Measurements from ENCODE around the gene MEOX1. TPM values are rescaled to one million over a fixed set of nuclear protein-coding genes. Genes with fewer than 3 reads are reported as not detected.

Gene MEOX1
- total and polyA plus RNA-seq, 2 of the 13 experiments (the other 11 are each of a cell fraction or from before 2014, with no cell fraction given), result not detected

DNA sequence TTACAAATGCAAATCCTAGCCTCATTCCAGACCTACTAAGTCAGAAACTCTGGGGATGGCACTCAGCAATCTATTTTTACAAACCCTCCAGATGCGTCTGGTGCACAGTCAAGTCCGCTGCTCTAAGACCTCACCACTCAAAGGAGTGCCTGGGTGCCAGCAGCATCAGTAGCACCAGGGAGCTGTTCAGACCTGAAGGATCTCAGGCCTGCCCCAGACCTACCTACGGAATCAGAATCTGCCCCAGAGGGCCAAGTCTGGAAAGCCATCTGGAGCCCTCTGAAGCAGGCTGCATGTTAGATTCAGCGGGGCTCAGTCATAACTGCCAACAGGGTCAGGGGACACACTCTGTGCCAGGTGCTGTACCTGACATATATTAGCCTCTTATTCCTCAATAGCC, 17.6 kb downstream of the MEOX1 start (continued):
- TF ChIP-seq, protein P1, sequence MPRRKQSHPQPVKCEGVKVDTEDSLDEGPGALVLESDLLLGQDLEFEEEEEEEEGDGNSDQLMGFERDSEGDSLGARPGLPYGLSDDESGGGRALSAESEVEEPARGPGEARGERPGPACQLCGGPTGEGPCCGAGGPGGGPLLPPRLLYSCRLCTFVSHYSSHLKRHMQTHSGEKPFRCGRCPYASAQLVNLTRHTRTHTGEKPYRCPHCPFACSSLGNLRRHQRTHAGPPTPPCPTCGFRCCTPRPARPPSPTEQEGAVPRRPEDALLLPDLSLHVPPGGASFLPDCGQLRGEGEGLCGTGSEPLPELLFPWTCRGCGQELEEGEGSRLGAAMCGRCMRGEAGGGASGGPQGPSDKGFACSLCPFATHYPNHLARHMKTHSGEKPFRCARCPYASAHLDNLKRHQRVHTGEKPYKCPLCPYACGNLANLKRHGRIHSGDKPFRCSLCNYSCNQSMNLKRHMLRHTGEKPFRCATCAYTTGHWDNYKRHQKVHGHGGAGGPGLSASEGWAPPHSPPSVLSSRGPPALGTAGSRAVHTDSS (CRISPR knock-in tag; conservative IDR thresholded peaks at IDR 0.05), result no peak
- no peak for TF ChIP-seq ZC3H4 (CRISPR knock-in tag; IDR thresholded peaks at IDR 0.05; ENCODE audit: borderline replicate concordance)
- TF ChIP-seq, protein P2, sequence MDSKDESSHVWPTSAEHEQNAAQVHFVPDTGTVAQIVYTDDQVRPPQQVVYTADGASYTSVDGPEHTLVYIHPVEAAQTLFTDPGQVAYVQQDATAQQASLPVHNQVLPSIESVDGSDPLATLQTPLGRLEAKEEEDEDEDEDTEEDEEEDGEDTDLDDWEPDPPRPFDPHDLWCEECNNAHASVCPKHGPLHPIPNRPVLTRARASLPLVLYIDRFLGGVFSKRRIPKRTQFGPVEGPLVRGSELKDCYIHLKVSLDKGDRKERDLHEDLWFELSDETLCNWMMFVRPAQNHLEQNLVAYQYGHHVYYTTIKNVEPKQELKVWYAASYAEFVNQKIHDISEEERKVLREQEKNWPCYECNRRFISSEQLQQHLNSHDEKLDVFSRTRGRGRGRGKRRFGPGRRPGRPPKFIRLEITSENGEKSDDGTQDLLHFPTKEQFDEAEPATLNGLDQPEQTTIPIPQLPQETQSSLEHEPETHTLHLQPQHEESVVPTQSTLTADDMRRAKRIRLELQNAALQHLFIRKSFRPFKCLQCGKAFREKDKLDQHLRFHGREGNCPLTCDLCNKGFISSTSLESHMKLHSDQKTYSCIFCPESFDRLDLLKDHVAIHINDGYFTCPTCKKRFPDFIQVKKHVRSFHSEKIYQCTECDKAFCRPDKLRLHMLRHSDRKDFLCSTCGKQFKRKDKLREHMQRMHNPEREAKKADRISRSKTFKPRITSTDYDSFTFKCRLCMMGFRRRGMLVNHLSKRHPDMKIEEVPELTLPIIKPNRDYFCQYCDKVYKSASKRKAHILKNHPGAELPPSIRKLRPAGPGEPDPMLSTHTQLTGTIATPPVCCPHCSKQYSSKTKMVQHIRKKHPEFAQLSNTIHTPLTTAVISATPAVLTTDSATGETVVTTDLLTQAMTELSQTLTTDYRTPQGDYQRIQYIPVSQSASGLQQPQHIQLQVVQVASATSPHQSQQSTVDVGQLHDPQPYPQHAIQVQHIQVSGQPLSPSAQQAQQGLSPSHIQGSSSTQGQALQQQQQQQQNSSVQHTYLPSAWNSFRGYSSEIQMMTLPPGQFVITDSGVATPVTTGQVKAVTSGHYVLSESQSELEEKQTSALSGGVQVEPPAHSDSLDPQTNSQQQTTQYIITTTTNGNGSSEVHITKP (CRISPR knock-in tag; IDR thresholded peaks at IDR 0.05; ENCODE audit: low read depth), result no peak
- TF ChIP-seq DR1 (CRISPR knock-in tag; IDR thresholded peaks at IDR 0.05), result no peak
- TF ChIP-seq, protein P3, sequence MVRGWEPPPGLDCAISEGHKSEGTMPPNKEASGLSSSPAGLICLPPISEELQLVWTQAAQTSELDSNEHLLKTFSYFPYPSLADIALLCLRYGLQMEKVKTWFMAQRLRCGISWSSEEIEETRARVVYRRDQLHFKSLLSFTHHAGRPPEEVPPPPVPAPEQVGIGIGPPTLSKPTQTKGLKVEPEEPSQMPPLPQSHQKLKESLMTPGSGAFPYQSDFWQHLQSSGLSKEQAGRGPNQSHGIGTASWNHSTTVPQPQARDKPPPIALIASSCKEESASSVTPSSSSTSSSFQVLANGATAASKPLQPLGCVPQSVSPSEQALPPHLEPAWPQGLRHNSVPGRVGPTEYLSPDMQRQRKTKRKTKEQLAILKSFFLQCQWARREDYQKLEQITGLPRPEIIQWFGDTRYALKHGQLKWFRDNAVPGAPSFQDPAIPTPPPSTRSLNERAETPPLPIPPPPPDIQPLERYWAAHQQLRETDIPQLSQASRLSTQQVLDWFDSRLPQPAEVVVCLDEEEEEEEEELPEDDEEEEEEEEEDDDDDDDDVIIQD (CRISPR knock-in tag; IDR thresholded peaks at IDR 0.05; ENCODE audit: low read depth), result no peak
- TF ChIP-seq, protein P4, sequence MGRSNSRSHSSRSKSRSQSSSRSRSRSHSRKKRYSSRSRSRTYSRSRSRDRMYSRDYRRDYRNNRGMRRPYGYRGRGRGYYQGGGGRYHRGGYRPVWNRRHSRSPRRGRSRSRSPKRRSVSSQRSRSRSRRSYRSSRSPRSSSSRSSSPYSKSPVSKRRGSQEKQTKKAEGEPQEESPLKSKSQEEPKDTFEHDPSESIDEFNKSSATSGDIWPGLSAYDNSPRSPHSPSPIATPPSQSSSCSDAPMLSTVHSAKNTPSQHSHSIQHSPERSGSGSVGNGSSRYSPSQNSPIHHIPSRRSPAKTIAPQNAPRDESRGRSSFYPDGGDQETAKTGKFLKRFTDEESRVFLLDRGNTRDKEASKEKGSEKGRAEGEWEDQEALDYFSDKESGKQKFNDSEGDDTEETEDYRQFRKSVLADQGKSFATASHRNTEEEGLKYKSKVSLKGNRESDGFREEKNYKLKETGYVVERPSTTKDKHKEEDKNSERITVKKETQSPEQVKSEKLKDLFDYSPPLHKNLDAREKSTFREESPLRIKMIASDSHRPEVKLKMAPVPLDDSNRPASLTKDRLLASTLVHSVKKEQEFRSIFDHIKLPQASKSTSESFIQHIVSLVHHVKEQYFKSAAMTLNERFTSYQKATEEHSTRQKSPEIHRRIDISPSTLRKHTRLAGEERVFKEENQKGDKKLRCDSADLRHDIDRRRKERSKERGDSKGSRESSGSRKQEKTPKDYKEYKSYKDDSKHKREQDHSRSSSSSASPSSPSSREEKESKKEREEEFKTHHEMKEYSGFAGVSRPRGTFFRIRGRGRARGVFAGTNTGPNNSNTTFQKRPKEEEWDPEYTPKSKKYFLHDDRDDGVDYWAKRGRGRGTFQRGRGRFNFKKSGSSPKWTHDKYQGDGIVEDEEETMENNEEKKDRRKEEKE (IDR thresholded peaks at IDR 0.05), result no peak
- no peak for TF ChIP-seq ZBTB8A (CRISPR knock-in tag; IDR thresholded peaks at IDR 0.05; ENCODE audit: borderline replicate concordance, low read depth)
- no peak for TF ChIP-seq ZNF451 (CRISPR knock-in tag; IDR thresholded peaks at IDR 0.05)
- TF ChIP-seq EED (CRISPR knock-in tag; IDR thresholded peaks at IDR 0.05), result no peak
- no peak for TF ChIP-seq REL (CRISPR knock-in tag; conservative IDR thresholded peaks at IDR 0.05)
- TF ChIP-seq, protein P5, sequence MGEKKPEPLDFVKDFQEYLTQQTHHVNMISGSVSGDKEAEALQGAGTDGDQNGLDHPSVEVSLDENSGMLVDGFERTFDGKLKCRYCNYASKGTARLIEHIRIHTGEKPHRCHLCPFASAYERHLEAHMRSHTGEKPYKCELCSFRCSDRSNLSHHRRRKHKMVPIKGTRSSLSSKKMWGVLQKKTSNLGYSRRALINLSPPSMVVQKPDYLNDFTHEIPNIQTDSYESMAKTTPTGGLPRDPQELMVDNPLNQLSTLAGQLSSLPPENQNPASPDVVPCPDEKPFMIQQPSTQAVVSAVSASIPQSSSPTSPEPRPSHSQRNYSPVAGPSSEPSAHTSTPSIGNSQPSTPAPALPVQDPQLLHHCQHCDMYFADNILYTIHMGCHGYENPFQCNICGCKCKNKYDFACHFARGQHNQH (CRISPR knock-in tag; IDR thresholded peaks at IDR 0.05), result no peak
- no peak for TF ChIP-seq POLR2AphosphoS2 (IDR thresholded peaks at IDR 0.05; ENCODE audit: low read depth, low read length)
